H4 (cell line): ENCODE measurements around the gene DCXR. TPM values are rescaled to one million over a fixed set of nuclear protein-coding genes. Genes with fewer than 3 reads are reported as not detected.

Source experiments
- DNase-seq: peaks from one replicate; pipeline ENCODE4 v3.0.0-alpha.2; 2015; ENCODE audit warnings: low spot score
- total RNA-seq: library from RNA; depleted of rRNA; stranded (reverse); fragments of >200 nt; shearing (Covaris generic); gene quantifications from 2 replicates; pipeline ENCODE4 v1.2.3, GENCODE V29; 2014

The DCXR gene
- total RNA-seq, 1 experiment from 2014 or later, result 99.5 TPM

DNA sequence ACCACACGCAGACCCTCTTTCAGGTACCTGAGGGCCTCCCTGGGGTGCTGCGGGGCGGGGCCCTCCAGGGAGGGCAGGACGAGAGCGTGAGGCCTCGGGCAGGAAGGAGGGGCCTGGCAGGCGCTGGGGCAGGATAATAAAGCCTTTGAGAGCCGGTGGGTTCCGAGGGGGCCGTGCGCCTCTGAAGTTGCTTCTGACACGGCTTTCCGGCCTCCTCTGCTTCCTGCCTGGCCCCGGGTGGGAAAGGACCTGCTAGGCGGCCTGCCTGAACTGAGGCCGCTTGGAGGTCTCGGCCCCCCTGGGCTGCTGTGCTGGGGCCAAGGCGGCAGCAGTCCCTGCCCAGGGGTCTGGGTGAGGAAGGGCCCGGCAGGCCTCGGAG, 25.2 kb downstream of the DCXR start:
- DNase-seq, result no peak

DNA sequence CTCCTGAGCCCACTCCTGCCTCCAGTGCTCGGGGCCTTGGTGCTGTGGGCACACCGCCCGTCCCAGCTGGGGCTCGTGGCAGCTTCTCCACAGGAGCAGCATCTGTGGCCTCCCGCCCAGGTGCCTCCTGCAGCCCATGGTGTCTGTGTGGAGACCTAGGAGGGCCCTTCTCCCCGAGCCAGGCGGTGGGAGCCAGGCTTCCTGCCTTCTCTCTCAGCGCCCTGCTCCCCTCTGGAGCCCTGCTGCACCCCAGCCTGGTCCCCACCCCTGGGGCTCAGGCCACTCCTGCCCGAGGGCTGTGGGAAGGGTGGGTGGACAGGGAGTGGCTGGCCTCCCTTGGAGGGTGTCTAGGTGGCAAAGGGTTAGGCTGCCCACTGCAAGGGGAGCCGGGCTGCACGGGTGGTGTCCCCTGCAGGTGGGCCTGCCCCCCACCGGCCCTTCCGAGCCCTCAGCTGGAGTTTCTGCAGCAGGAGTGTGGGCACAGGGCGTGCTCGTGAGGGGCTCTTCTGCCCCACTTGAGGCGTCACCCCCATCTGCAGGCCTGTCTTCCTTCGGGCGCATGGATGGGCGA, 25.8 kb downstream of the DCXR start:
- no peak for DNase-seq

DNA sequence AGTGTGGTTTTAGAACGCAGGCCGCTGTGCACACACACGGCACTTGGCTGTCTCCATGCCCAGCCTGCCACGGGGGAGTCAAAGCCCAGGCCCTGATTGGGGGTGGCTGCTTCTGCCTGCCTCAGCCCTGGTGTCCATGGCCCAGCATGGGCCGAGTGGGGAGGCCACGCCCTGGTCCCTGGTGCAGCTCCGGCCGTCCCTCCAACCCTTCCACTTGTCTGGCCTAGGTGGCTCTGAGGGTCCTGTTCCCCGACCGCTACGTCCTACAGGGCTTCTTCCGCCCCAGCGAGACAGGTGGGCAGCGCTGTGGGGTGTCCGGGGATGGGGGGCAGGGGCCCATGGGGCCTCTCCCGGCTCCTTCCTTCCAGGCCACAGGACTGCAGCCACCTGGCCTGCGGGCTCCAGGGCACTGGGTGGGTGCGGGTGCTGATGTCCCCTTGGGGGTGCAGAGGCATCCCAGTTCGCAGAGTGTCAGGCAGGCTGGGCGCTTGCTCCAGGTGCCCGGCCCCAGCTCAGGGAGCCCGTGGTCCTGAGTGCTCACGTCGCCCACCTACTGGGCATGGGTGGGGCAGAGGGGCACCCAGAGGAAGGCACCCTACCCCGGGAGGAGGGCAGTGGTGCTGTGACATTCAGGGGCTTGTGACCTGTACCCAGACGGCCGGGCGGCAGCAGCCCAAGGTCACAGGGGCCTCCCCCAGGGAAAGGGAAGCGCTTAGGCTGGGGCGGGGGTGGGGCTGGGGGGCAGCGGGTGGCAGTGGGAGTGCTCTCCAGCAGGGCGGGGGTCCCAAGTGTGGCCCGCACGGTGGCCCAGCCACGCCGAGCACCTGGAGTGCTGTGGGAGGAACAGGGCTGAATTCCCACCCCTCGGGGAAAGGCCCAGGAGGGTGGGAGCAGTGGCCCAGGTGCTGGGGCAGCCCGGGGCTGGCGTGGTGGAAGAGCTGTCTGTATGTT, 26.6 kb downstream of the DCXR start:
- no peak for DNase-seq

DNA sequence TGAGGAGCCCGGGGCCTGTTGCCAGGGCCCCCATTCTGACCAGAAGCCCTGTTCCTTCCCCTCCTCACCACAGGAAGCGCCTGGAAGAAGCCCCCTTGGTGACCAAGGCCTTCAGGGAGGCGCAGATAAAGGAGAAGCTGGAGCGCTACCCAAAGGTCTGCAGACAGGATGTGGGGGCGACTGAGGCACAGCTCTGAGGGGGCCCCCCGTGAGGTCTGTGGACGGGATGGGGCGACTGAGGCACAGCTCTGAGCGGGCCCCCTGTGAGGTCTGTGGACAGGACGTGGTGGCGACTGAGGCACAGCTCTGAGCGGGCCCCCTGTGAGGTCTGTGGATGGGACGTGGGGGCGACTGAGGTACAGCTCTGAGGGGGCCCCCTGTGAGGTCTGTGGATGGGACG, 28.1 kb downstream of the DCXR start:
- DNase-seq, result no peak

DNA sequence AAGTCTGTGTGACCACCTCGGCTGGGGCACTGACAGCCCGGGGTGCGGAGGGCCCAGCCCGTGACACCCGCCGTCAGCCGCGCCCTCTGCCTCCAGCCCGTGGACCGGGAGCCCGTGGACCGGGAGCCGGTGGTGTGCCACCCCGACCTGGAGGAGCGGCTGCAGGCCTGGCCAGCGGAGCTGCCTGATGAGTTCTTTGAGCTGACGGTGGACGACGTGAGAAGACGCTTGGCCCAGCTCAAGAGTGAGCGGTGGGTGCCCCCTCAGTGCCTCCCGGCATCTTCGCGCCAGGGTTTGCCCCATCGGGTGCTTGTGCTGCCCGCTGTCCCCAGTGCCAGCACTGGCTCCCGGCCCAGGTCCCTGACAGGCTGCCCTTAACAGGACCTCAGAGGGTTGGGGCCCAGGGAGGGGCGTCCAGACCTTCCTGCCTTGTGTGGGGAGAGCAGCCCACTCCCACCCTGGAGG, 28.5 kb downstream of the DCXR start:
- no peak for DNase-seq

DNA sequence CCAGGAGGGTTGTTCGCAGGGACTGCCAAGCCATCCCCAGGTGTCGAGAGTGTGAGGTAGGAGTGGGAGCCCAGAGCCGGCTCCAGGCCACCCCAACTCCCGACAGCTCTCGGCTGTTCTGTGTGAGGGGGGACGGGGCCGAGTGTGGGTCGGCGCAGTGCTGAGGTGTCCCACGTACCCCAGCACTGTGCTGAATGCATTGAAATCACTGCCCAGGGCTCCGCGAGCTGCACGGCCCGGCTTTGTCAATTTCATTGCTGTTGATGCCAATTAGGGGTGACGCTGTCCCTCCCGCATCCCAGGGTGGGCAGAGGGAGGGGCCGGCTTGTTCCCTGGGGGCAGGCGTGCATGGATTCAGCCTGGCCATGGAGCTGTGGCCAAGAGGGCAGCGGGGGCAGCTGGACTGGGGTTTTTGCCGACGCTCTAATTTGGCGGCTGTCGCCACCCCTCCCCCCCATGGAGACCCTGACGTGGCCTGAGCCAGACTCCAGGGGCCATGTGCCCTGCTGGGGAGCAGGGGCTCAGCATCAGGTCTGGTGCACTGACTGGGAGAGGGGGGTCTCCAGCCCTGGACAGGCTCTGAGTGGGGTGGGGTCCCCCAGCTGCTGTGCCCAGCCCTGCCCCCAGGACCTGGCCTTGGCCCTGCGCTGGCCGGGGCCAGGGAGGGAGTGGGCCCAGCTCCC, 29.1 kb downstream of the DCXR start:
- no peak for DNase-seq

DNA sequence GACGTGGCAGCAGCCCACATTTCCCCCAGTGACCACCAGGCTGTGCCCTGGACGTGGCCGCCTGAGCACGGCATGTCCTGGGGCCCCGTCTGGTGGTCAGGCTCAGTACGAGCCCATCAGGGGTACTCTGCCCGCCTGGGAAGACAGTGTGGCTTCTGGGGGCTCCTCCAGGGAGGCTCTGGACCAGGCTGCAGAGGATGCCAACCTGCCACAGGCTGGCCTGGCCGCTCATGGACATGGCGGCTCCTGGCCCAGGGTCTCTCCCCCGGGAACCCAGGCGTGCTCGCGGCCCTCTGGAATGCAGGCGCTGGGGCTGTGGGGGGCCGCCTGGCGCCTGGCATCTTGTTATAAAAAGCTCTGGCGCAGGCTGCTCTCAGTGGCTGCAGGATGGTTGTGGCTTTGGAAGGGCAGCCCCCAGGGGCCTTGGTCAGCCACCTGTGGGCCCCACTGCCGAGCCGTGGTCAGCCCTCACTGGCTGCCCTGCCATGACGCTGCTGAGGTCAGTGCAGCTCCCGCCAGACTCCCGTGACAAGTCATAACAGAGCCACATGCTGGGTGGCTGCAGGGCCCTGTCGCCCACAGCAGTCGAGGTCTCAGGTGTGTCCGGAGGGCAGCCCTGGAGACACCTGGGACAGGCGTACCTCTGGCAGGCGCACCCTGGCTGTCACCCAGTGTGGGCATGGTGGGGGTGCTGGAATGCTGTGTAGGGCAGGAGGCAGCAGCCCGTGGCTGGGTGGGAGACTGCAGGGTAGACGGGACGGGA, 29.8 kb downstream of the DCXR start:
- no peak for DNase-seq

DNA sequence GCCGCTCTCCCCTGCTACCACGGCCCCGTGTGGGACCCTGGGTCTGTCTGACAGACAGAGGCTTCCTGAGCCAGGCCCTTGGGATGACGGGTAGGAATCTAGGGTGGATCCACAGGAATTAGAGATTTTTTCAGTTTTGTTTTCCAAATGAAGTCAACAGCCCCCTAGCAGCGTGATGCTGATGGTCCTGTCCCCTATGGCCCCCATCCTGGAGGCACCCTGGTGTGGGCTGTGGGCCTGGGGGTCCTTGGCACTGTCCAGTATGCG, 30.3 kb downstream of the DCXR start:
- no peak for DNase-seq

DNA sequence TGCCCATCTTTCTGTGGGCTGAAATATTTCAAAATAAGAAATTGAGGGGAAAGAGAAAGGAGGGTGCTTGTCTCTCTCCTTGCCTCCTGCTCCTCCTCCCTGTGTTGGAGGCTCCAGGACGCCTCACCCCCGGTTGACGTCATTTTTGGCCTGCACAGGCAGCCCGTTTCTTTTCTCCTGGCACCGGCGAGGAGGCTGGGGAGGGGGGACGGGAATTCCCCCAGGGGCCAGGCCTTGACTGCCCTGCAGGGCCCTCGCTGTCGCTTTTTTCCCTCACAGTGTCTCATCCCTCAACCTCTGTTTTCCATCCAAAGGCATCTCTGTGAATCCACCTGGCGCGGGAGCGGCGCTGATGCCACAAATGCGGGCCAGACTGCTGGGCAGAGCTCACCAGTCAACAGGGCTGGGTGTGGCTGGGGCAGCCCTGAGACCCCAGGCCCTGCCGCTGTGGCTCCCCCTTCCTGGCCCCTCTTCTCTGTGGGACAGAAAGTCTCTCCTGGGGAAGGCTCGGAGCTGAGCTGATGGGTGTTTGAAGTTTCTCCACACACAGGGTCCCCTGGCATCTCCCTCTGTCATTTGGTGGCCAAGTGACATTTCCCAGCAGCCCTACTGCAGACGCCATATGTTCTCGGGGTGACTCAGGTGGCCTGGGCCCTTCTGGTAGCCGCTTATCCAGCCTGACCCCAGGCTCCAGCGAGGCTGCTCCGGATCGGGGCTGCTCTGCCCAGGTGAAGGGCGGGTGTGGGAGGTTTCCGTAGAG, 30.8 kb downstream of the DCXR start:
- DNase-seq, result no peak

DNA sequence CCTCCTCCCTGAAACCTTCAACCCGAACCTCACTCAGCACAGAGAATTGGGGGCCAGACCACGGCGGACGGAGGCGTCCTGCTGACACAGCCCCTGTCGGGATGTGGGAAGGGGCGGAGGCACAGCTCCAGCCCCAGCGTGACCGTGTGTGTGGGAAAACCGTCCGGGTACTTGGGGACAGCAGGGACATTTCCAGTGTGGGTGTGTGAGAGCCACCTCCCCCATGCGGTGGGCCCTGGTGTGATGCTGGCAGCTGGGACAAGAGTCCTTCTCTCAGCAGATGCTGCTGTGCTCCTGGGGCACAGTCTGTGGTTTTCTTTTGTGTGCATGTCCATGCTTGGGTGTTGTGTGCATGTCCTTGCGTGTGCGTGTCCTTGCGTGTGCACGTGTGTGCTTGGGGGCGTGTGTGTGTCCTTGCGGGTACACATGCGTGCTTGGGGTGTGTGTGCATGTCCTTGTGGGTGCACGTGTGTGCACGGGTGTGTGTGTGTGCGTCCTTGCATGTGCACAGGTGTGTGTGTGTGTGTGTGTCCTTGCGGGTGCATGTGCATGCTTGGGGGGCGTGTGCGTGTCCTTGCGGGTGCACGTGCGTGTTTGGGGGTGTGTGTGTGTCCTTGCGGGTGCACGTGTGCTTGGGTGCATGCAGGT, 31.7 kb downstream of the DCXR start:
- no peak for DNase-seq

DNA sequence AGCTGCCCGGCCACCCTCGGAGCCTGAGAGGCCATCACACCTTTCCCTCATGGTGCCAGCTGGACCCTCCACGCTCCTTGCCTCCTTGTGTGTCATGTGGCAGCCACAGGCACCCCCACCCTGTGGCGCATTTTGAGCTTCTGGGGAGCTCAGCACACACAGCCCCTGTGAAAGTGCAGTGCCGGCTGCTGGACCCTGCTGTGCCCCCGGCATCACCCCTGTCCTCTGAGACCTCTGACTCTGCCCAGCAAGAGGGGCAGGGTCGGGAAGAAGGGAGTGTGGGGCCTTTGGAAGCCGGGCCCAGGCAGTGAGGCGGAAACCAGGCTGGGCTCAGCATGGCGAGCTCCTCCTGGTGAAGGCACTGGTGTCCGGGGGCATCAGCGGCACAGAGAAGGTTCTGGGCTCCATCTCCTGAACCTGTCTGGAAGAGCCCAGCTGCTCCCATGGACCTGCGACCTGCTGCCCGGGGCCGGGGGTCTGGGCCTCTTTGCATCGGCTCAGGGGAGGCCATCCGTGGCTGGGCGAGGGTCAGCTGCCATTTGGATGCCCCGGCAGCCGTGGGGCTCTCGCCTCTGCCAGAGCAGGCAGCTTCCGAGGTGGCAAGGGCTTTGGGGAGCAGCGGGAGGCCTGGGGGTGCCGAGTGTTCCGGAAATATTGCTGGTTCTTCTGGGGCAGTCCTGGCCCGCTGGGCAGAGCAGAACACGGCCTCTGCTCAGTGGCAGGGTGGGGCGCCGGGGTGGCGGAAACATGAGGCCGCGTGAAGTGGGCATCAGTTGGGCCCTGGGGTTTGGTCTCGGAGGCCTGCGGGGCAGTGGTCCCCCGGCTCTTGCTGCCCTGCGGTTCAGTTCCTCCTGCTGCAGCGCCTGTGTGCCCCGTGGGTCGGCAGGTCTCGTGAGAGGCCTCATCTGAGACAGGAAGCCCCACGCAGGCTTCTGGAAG, 32.7 kb downstream of the DCXR start:
- DNase-seq, result no peak

DNA sequence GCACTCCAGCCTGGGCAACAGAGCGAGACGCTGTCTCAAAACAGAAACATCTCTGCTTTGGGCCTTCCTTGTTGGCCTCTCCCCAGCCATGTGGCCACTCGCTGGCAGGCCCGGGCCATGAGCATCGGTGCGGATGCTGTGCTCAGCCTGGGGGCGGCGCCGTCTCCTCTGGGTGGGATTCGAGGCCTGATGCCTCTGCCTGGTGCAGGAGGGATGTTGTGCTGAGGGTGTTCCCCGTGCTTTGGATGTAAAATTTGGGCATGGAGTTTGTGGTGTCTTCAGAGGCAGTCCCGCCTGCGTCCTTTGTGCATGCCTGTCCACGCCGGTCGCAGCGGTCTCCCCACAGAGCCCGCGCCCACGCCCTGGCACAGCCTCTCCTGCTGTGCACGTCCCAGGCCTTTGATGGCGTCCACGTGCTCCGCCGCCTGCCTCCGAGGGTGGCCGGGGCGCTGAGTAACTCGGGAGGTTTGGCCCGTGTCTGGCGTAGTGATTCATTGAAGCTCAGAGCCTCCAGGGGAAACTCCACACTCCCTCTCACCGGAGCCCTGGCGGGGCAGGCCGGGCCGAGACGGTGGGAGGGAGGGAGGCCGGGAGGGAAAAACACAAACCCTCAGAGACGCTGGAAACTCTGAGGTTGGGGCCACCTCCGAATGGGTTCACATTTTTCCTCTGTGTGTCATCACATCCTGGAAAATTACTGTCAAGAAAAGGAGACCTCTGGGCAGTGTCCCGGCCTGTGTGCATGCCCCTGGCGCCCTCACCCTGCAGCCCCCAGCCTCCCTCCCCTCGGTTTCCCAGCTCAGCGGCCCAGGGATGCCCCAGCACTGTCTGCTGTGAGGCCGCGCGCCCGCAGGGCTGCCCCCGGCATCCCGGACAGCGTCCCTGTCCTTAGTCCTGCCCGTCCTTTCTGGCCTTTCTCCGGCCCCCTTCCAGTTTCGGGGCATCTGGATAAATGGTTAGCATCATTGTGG, 33.8 kb downstream of the DCXR start:
- peak; percentile 90 for DNase-seq

DNA sequence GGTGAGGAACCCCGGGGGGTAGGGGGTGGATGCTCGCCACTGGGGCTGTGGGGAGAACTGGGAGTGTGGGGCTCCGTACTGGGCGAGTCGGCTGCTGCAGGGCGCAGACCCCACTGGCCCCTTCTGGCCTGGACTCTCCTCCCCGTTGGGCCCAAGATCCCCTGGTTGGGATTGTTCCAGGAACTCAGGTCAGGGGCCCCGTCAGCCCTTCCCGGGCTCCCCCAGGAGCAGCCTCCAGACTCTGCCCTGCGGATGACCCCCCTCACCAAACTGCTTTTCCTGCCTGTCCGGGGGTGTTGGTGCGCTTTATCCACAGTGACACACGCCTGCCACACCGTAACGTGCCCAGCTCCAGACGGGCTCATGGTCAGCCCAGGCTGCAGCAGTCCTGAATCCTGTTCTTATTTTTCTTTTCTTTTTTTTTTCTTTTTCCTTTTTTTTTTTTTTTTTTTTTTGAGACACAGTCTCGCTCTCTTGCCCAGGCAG, 35.9 kb downstream of the DCXR start:
- DNase-seq, result no peak

DNA sequence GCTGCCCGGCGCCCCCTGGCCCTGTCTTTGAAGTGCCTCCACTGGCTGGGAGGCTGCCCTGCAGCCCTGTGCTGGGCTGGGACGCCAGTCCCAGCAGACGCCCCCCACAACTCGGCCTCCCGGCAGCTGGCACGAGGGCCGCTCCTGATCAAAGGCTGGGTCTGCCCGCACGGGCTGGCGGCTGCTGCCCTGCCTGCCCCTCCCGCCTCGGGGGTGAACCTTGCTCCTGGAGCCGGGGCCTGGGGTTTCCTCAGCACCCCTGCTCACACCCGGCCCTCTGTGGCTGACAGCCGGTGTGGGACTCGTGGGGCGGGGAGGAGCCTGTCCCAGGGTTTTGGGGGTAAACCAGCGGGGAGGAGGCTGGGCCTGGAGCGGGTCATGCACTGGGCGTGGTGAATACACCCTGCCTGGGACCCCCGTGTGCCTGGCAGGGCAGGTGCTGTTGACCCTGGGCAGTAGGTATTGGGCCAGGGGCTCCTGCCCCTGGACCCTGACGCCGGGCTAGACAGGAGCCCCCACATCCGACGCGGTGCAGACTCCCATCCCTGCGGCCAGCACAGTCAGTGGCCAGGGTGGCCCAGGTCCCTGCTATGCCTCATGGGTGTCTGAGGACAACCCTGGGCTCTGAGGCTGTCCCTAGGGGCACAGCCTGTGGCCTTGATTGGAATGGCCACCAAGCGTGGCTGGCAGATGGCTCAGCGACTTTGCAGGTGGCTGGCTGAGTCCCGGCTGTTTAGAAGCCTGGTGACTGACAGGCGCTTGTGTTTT, 36.5 kb downstream of the DCXR start:
- DNase-seq, result no peak

DNA sequence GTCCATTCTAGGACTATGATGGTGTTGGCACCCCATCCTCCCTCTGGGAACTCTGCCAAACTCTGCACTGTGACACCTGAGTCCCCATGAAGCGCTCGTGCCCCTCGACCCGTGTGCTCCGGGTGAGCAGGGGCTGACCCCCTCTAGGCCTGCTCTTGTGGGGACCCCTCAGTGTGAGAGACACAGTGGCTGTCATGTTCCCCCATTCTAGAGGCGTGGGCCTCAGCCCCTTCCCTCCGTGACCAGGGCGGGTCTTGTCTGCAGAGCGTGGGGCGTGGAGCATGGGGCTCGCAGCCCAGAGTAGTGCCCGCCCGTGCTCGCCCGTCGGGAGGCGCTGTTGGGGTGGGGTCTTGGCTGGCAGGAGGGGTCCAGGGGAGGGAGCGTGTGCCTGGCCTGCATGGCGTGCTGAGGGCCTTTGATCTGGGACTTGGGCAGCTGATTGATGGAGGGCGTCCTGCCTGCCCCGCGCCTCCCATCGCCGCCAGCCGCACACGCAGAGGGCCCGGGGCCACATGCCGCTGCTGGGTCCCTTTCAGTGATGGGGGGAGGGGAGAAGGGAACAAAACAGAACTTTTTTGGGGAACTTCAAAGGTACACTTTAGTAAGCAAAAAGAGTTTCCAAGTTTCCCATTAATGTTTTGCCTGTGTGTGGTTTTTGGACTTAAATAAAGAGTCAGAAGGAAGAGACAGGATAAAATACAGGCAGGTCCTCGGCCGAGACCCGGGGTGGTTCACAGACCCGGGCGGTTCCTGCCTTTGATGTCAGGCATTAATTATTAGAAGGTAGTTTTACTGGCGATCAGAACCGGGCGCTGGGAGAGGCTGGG, 37.3 kb downstream of the DCXR start:
- no peak for DNase-seq

DNA sequence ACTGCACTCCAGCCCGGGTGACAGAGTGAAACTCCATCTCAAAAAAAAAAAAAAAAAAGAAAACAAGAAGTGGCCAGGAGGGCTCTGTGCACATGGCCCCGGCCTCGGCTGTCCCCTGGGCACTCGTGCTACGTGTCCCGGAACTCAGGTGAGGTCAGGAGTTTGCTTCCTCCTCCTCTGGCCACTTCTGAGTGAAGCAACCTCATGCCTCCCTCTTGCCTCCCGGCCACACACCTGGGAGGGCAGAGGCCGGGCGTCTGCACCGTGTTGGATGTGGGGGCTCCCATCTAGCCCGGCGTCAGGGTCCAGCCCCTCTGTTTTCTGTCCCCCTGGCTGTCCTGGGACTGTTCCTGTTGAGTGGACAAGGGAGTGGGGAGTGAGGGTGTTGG, 37.9 kb downstream of the DCXR start:
- no peak for DNase-seq
